OCI-LY7 (cell line): Measurements from ENCODE around the gene TMX3. TPM values are rescaled to one million over a fixed set of nuclear protein-coding genes. Genes with fewer than 3 reads are reported as not detected.

Experiments used
- BruUV-seq: library from RNA; stranded (reverse); fragments of 400-500 nt; replicated peaks from 2 replicates; lab custom pipeline; 2021; lab: Mats Ljungman, UMichigan
- CTCF ChIA-PET: fragments of 300-600 bp; sonication (Branson Sonifier 250); formaldehyde crosslinking; loops from one replicate; lab custom pipeline; 2022; ENCODE audit warnings: antibody characterized with exemption; ENCODE audit not compliant: unreplicated experiment; lab: Charles Lee
- POLR2A ChIA-PET: fragments of 300-600 bp; sonication (Branson Sonifier 250); formaldehyde crosslinking; loops from one replicate; lab custom pipeline; 2022; ENCODE audit warnings: antibody characterized with exemption; lab: Charles Lee
- DNase-seq: peaks from one replicate; pipeline ENCODE4 v3.0.0-alpha.2; 2015; ENCODE audit warnings: low spot score
- H2AFZ ChIP-seq: fragments of 200-600 bp; sonication (generic), shearing (Covaris generic); 2 replicates; pipeline ENCODE4 v1.6.1; 2014; ENCODE audit warnings: mild to moderate bottlenecking, antibody characterized with exemption, low read length, moderate library complexity
- H3K27ac ChIP-seq: fragments of 200-600 bp; sonication (generic); 2 replicates; pipeline ENCODE4 v1.5.1; 2014; ENCODE audit warnings: mixed run types, low read depth, mild to moderate bottlenecking, moderate library complexity, low read length, inconsistent platforms; ENCODE audit not compliant: poor library complexity, severe bottlenecking
- H3K36me3 ChIP-seq: fragments of 200-600 bp; sonication (generic); 2 replicates; pipeline ENCODE4 v1.6.1; 2014; ENCODE audit warnings: mild to moderate bottlenecking, antibody characterized with exemption, low read length, moderate library complexity, mixed read lengths; ENCODE audit not compliant: insufficient read depth
- H3K4me1 ChIP-seq: fragments of 200-600 bp; sonication (generic); 2 replicates; pipeline ENCODE4 v1.5.1; 2014; ENCODE audit warnings: mild to moderate bottlenecking, low read length; ENCODE audit not compliant: insufficient read depth, poor library complexity, severe bottlenecking
- H3K4me2 ChIP-seq: fragments of 200-600 bp; sonication (generic); 2 replicates; pipeline ENCODE4 v1.6.1; 2014; ENCODE audit warnings: mild to moderate bottlenecking, low read length
- H3K4me3 ChIP-seq: fragments of 200-600 bp; sonication (generic); 2 replicates; pipeline ENCODE4 v1.5.1; 2014; ENCODE audit warnings: mild to moderate bottlenecking, low read depth, low read length; ENCODE audit not compliant: poor library complexity, severe bottlenecking
- H3K79me2 ChIP-seq: fragments of 200-600 bp; sonication (generic); 2 replicates; pipeline ENCODE4 v1.6.1; 2016; ENCODE audit warnings: low read depth, mild to moderate bottlenecking, low read length, moderate library complexity, mixed read lengths; ENCODE audit not compliant: insufficient read depth
- H3K9me2 ChIP-seq: fragments of 200-600 bp; sonication (generic); 2 replicates; pipeline ENCODE4 v1.6.1; 2016; ENCODE audit warnings: mild to moderate bottlenecking, low read length, mixed read lengths; ENCODE audit not compliant: insufficient read depth
- H3K9me3 ChIP-seq: fragments of 200-600 bp; sonication (generic); 2 replicates; pipeline ENCODE4 v1.6.1; 2014; ENCODE audit warnings: mild to moderate bottlenecking, mixed run types, low read length, mixed read lengths
- H4K20me1 ChIP-seq: fragments of 200-600 bp; sonication (generic); 2 replicates; pipeline ENCODE4 v1.6.1; 2014; ENCODE audit warnings: mild to moderate bottlenecking, antibody characterized with exemption, low read length, moderate library complexity, mixed read lengths; ENCODE audit not compliant: insufficient read depth
- CTCF ChIP-seq: fragments of 200-600 bp; sonication (generic); conservative IDR thresholded peaks from 2 replicates; pipeline ENCODE4 v1.5.1; 2014; ENCODE audit warnings: mild to moderate bottlenecking, antibody characterized with exemption, low read length, moderate library complexity, mixed read lengths
- EZH2phosphoT487 ChIP-seq: fragments of 200-600 bp; sonication (generic); IDR thresholded peaks from 2 replicates; pipeline ENCODE4 v1.6.1; 2018; ENCODE audit warnings: low read depth, borderline replicate concordance, mild to moderate bottlenecking, mixed run types, antibody characterized with exemption, low read length, moderate library complexity, mixed read lengths
- intact Hi-C: fragments of 100-400 bp; cut with micrococcal nuclease; formaldehyde crosslinking; loops from one replicate; pipeline ENCODE4 v1.10.0; 2022; ENCODE audit not compliant: unreplicated experiment
- total RNA-seq, 2 experiments: library from RNA; depleted of rRNA in 1 of 2; stranded (reverse); fragments of >200 nt in 1 of 2; shearing (Covaris generic) in 1 of 2; gene quantifications; 2 replicates each; pipeline ENCODE4 v1.2.3, GENCODE V29; 2014 to 2022

The TMX3 gene
- total RNA-seq, 2 experiments from 2014 or later, result 14.8 to 25.9 TPM

GRCh38 chr18:68667121-68667520, 47.8 kb downstream of the TMX3 start:
- no peak overlapping the region for H2AFZ ChIP-seq
- no peak overlapping the region for H3K27ac ChIP-seq
- intact Hi-C loops, result no loop called here
- no peaks in the 10 kb centered on the region for H3K9me3 ChIP-seq
- DNase-seq, result no peak
- no peaks in the 10 kb centered on the region for H3K36me3 ChIP-seq
- H3K4me1 ChIP-seq, result no peaks in the 10 kb centered on the region
- H3K9me2 ChIP-seq, result no peaks in the 10 kb centered on the region
- H4K20me1 ChIP-seq, result no peaks in the 10 kb centered on the region
- H3K4me2 ChIP-seq, result no peak overlapping the region
- TF ChIP-seq CTCF (no peak), EZH2phosphoT487 (no peak)
- no peak overlapping the region for H3K4me3 ChIP-seq
- ChIA-PET POLR2A (no interaction called here), CTCF (no interaction called here)
- no TSS peak for BruUV-seq
- no peaks in the 10 kb centered on the region for H3K79me2 ChIP-seq

GRCh38 chr18:68666381-68666780, 48.5 kb downstream of the TMX3 start:
- no peaks in the 10 kb centered on the region for H4K20me1 ChIP-seq
- intact Hi-C loops, result no loop called here
- H3K9me3 ChIP-seq, result no peaks in the 10 kb centered on the region
- no peak overlapping the region for H3K4me3 ChIP-seq
- H3K9me2 ChIP-seq, result no peaks in the 10 kb centered on the region
- ChIA-PET CTCF (no interaction called here), POLR2A (no interaction called here)
- no peak for DNase-seq
- TF ChIP-seq CTCF (no peak), EZH2phosphoT487 (no peak)
- H3K27ac ChIP-seq, result no peak overlapping the region
- no peaks in the 10 kb centered on the region for H3K36me3 ChIP-seq
- no TSS peak for BruUV-seq
- no peak overlapping the region for H3K4me2 ChIP-seq
- H3K4me1 ChIP-seq, result no peaks in the 10 kb centered on the region
- H3K79me2 ChIP-seq, result no peaks in the 10 kb centered on the region
- H2AFZ ChIP-seq, result no peak overlapping the region

GRCh38 chr18:68665628-68666027, 49.3 kb downstream of the TMX3 start:
- CTCF ChIA-PET, result no interaction called here
- no peak overlapping the region for H3K4me2 ChIP-seq
- H4K20me1 ChIP-seq, result no peaks in the 10 kb centered on the region
- intact Hi-C loops, result no loop called here
- H3K4me3 ChIP-seq, result no peak overlapping the region
- no TSS peak for BruUV-seq
- POLR2A ChIA-PET, result interaction anchor here (0.5 kb wide), 1 partner anchor 18 kb away, joined by 3 read pairs; no protein-coding TSS in a partner anchor
- no peaks in the 10 kb centered on the region for H3K79me2 ChIP-seq
- no peaks in the 10 kb centered on the region for H3K9me3 ChIP-seq
- H3K4me1 ChIP-seq, result no peaks in the 10 kb centered on the region
- H2AFZ ChIP-seq, result no peak overlapping the region; the same call in 1 of the 2 replicates
- H3K36me3 ChIP-seq, result no peaks in the 10 kb centered on the region
- no peaks in the 10 kb centered on the region for H3K9me2 ChIP-seq
- no peak for TF ChIP-seq CTCF
- no peak for TF ChIP-seq EZH2phosphoT487
- H3K27ac ChIP-seq, result no peak overlapping the region
- DNase-seq, result no peak
